HG03135 (cell line): ENCODE results near the gene RPL5.

Source experiments
- ATAC-seq: cut with Tn5 transposase; IDR thresholded peaks from one replicate; pipeline ENCODE4 v1.9.1; 2021; ENCODE audit warnings: mild to moderate bottlenecking, moderate library complexity; ENCODE audit not compliant: unreplicated experiment

Gene RPL5

DNA sequence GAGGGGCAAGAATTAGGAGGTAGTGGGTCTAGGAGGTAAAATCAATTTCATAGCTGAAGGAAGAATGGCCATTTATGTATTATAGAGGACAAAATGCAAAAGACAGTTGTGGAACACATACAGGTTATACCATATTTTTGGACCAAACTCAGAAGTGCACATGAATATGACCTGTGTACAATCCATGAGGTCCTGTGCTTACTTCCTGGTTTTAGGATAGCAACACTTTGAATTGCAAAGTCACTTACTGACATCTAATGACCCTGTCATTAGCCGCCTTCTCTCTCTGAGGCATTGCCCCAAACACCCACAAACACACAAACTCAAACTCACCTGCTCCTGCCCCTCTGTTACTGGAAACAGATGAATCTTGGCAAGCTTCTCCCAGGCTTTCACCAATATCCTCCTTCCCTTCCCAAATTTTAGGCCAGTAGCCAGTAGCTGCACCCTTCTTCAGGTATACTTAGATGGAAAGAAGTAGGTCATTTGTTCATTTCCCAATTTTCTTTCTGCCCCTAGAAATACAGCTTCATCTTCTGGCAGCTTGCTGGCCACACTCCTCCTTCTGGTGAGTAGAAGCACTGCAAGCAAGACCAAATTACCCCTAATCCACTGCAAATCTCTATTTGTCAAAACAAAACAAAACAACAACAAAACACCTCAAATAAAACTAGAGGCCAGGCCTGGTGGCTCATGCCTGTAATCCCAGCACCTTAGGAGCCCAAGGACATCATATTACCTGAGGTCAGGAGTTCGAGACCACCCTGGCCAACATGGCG, 13.7 kb upstream of the RPL5 start:
- peak; percentile 80 for ATAC-seq

DNA sequence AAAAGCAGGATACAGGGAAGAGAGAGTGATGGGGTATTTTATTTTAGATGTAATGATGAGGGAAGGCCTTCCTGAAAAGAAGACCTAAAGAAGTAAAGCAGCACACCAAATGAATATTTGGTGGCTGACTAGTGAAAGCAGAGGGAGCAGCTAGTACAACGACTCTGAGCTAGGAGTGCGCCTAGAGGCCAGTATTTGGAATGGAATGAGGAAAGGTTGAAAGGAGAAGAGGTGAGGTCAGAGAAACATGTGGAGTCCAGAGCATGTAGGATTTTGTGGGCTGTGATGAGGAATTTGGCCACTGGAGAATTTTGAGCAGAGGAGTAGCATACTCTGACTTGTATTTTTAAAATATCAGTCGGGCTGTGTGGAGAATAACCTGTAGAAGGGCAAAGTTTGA, 11.8 kb upstream of the RPL5 start:
- no peak for ATAC-seq

DNA sequence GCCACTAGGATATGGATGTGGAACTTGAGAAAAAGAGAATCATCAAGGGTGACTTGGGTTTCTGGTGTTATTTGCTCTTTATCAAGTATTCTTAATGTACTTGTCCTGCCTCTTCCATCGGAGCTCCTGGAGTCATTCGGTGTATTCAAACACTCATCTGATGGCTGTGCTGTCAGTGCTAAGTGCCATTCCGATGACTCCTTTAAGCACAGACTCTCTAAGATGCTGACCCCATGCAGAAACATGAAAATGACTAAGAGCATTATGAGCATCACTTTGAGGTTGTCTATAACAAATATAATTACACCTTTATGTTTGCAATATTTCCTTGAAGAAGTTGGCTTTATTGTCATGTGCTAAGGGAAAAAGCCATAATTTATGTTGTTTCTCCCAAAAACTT, 11.3 kb upstream of the RPL5 start:
- no peak for ATAC-seq

DNA sequence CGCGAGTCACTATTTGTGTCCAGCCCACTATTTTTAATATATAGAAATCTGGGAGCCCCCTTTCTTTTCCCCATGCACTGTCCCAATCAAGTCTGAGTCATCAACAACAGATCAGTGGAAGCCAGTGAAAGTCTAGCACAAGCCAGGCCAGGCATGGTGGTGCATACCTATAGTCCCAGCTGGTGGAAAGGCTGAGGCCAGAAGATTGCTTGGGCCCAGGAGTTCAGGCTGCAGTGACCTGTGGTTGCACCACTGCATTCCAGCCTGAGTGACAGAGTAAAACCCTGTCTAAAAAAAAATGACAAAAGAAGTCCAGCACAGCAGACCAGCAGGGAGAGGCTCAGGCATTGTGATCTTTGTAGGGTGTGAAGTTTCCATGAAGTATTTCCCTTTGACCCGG, 9.0 kb upstream of the RPL5 start:
- no peak for ATAC-seq

DNA sequence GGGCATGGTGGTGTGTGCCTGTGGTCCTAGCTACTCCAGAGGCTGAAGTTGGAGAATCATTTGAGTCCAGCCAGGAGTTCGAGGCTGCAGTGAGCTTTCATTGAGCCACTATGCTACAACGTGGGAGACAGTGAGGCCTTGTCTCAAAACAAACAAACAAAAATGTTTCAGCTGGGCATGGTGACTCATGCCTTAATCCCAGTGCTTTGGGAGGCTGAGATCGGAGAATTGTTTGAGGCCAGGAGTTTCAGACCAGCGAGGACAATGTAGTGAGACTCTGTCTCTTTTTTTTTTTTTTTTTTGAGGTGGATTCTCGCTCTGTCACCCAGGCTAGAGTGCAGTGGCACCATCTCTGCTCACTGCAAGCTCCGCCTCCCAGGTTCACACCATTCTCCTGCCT, 5.0 kb upstream of the RPL5 start:
- no peak for ATAC-seq

DNA sequence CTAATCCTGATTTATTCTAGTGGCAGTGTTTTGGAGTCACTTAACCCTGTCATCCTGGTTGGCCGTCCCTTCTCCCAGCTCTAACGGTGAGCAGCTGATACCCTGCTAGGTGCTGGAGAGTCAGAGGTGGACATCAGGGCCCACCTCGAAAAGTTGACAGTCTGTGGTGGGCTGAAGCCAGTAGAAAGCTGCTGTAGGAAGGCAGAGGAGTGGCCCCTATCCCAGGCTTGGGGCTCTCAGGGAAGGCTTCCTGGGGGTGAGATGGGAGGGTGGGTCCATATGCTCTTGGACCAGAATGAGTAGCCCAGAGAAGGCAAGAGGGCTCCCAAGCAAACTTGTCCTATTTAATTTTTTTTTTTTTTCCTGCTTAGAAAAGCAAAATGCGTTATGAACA, 475 bp upstream of the RPL5 start:
- ATAC-seq: no peak

DNA sequence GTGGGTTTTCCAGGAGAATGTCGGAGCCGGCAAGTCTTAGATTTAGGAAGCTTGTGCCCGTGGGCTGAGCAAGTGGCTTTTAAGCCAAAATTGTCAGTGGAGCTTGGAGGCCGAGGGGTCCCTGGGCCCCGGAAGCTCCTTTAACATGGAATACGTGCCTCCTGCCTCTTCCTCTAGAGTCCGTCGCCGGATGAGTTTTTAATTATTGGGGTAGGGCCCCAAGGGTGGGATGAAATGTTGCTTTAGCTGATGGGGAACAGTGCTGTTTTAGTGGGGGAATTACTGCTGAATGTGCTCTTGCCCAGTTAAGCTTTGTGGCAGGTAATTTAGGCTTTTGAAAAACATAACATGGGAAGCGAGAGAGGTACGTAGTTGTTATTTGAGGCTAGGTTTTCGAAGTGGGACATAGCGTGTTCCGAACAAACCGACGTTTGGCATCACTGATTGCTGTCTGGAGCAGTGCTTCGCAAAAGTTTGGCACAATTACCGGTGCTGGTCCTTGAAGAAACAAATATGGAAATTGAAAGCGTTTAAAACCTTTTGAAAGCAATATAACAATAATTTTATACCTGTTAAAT, 786 bp downstream of the RPL5 start:
- ATAC-seq: peak; percentile 4

DNA sequence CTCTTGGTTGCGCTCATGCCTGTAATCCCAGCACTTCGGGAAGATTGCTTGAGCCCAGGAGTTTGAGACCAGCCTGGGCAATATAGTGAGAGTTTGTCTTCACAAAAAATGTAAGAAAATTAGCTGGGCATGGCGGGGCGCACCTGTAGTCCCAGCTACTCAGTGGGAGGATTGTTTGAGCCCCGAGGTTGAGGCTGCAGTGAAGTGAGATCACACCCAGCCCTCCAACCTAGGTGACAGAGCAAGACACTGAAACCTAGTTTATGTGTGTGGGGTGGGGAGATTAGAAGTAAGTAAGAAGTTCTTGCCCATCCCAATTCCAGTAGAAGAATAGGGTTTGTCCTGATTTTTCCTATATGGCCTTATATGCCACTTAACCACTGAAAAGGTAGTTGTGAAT, 2.0 kb downstream of the RPL5 start:
- no peak for ATAC-seq

DNA sequence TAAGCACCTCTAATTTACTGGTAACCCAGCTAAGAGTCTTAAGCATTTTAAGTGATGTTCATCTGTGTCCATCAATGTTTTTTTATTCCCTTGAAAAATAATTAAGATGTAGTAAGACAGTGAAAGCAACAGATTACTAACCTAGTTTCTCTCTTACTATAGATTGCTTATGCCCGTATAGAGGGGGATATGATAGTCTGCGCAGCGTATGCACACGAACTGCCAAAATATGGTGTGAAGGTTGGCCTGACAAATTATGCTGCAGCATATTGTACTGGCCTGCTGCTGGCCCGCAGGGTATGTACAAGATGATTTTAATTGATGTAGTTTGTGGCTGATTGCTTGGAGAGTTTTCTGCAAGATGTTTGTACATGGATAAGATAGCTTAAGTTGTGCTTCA, 2.8 kb downstream of the RPL5 start:
- ATAC-seq: no peak

DNA sequence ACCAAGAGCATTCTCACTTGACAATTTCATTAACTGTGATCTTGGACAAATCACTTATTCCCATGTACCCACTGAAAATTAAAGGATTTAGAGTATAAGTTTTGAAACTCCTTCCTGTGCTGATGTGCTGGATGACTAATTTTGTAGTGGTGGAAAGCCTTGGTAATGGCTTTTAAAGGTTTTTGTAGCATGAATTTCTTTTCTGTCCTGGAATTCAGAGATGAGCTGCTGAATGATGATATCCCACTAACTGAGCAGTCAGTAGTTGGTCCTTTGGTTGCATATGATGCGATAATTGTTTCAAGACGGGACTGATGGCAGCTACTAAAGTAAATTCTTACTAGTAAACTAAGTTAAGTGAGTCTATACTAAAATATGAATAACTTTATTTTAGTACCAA, 5.2 kb downstream of the RPL5 start:
- no peak for ATAC-seq

DNA sequence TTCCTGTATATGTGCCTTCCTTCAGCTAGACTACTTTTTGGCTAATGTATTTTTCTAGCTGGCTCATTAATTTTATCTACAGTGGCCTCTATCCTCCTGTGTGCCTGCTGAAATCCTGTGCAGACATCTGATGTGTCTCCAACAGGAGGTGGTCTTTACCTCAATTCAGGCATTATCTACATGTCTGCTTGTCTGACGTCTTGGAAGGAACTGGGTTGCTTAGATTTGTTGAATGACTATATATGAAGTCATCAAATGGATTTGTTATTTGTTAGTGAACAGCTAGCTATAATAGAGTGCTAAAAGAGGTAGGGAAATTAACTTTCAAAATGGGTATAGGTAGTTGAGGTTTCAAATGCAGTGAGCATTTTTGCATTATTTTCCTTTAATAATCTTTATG, 6.7 kb downstream of the RPL5 start:
- no peak for ATAC-seq

DNA sequence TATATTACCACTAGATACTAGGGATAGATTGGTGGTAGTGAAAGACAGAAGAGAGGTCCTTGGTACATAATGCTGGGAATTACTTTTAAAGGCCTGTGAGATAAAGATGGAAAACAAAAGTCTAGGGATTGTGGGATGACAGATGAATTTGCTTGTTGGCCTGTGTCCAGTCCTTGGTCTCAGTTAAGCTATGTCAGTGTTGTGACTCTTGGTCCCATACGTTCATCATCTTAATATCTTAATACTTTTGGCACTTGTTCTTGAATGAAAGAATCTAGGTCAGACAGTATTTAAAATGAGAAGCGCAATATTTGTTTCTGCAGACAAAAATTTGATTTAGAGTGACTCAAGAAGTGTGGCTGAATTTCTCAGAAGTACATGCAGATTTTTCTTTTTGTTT, 7.6 kb downstream of the RPL5 start:
- no peak for ATAC-seq

DNA sequence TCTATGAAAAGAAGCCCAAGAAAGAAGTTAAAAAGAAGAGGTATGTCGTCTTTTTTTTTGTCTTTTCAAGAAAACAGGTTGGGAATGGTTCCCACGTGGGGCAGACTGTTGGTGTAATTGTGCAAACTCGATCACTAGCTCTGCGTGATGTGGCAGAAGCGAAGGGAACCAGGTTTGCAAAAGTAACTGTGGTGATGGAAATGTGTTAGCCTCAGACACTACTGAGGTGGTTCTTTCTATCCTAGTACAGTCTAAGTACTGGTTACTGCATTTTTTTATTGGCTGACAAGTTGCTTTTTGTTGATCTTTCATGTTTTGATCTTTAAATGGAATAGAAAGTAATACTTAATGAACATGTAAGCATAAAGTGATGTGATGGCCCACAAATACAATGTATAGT, 8.8 kb downstream of the RPL5 start:
- ATAC-seq: no peak

DNA sequence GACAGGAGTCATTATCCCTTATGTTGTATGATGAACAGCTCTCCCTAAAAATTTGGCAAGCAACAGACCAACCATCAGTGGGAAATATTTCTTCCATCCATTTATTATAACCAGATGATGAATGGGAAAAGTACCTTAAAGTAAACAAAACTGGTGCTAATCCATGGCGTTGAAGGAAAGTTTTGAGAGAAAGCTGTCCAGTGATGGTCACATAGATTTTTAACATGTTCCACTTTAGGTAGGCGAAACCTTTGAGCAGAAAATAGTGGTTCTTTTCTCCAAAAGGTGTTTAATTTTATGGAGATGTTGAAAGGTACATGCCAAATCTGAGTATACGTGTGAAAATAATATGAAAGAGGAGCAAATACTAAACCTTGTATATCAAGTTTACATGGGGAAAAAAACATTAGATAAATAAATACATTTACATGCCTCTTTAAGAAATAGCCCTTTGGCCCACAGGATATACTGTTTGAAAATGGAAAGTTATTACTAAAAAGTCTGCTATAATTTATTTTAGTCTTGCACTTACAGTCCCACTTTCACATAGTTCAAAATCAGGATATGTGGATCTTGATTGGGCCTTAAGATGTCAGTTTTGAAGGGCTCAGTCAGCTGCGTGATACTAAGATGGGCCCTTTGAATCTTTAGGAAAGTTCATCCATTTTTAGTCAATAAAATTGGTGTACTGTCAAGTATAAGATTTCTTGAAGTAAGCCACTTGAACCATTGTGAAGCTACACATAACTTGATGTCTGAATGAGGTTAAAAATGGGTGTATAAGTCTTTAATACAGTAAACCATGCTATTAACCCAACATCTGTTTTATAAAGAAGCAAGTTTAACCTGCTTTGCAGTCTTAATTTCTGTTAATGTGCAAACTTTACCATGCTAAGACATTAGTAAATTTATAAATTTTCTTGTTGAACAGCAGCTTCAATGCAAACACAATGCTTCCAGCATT, 10.5 kb downstream of the RPL5 start:
- ATAC-seq: no peak

DNA sequence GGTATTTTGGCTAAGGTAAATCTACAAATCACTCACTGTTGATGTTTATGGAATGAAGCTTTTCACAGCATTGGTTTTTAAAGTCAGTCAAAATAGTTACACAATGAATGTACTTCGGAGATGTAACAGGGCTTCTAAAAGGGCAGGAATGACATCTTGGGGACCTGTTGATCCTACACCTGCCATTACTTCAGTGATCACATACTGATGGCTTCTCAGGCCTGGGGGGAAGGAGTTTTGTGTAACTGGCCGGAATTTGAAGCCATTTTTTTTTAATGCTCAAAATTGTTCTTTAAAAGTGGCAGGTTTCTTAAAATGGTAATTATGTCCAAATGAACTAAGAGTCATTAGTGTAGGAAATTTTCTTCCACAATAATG, 11.2 kb downstream of the RPL5 start:
- no peak for ATAC-seq

DNA sequence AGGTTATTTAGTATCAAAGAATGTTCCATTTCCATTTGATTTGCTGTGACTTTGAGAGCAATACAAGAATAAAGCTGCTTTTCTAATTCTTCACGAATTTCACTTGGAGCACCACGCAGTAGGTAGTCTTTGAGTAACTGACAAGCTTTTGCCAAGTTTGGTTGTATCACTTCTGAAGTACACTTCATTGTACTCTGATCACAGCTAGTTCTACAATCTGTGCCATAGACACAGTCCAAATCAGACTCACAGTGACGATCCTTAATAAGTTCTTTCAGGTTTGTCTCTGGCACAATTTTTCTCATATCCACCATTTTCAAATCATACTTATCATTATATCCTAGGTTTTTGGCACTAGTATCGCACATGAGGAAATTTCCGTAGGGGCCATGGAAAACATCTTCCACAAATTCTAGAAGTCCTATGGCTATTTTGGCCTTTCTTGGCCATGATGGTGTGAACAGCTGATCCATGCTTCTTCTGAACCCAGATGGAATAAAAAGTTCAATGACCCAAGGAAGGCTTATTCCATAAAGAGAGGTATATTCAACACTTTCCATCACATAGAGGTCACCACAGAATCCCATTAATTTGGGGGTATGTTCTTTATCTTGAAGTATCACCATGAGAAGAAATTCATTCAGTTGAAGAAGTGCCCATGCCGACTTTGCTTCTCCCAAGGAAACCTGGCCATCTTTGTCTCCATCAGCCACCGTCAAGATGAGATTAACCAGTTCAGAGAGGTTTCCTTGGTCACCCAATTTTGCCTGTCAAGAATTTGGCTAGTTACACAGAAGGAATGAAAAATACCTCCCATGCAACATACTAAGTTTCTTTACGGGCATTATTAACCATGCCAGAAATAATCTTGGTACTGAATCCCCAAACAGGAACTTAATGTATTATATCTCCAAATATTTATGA, 11.9 kb downstream of the RPL5 start:
- ATAC-seq: no peak

DNA sequence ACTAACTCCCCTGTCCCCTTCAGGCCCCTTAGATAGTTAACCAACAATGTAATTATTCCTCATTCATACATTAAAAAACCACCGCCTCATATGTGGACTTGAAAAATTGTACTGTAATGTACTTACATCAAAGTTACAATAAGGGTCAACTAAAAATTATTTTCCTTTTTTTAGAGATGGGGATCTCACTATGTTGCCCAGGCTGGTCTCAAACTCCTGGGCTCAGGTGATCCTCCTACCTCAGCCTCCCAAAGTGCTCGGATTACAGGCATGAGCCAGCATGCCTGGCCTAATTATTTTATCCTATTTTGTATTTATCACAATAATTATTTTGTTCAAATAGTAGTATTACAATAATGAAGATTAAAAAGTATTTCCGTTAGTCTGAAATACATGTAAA, 12.6 kb downstream of the RPL5 start:
- ATAC-seq: no peak

DNA sequence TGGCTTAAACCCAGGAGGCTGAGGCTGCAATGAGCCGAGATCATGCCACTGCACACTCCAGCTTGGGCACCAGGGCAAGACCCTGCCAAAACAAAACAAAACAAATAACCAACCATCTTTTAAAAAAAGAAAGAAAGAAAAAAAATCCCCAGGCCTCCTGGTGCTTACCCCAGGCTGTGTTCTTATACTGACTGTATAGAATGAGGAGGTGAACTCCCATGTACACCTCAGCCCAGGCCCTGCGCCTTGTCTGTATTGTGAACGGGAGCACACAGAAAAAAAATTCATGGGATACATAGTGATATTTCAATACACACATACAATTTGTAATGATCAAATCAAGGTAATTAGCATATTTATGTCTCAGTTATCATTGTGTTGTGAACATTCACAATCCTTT, 14.1 kb downstream of the RPL5 start:
- ATAC-seq: no peak

DNA sequence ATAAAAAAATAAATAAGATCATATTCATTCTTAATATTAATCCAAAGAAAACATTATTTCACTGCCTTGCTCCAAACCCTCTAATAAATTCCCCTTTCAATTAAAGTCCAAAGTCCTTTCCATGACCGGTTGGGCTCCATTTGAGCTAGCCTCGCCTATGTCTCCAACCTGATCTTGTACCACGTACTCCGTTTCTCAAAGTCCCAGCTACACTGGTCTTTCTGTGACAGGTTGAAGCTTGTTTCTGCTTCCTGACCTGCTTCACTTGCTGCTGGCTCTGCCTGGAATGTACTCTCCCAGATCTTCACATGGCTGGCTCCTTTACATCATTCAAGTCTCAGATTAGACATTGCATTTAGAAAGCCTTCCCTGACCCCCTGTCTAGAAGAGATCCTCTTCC, 16.4 kb downstream of the RPL5 start:
- no peak for ATAC-seq

DNA sequence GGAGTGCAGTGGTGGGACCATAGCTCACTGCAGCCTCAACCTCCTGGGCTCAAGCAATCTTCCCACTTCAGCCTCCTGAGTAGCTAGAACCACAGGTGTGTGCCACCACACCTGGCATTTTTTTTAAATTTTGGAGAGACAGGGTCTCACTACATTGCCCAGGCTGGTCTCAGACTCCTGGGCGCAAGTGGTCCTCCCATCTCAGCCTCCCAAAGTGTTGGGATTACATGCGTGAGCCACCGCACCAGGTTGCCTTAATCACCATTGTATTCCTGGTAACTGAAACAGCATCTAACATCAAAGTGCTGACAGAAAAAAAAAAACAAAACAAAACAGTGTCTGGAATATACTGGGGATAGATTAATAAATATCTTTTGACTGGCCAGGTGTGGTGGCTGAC, 18.2 kb downstream of the RPL5 start:
- no peak for ATAC-seq

DNA sequence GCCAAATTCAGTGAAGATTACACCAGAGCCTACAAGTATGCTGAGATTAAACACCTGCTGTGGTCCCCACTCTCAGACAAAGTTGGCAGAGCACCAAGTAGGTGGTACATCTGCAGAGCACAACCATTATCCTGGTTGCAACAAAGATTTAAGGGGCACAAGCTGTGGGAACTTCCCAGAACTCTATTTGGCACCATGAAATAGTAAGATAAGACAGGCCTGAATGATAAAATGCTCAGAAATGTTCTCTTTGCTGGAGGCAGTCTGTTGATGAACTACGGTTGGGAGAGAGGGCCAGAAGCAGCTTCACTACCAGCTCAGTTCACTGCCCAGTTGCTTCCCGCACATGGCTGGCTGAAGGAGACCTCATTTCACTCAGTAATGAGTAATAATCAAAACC, 19.9 kb downstream of the RPL5 start:
- ATAC-seq: no peak
